Brain microvascular endothelial cell (primary cell): ENCODE measurements around the gene PACS1.

ENCODE experiments used
- DNase-seq: peaks from one replicate; pipeline ENCODE4 v3.0.0-alpha.2; 2020
- H3K27ac ChIP-seq: fragments of 250-450 bp; sonication (Bioruptor Pico); 2 replicates; pipeline ENCODE4 v1.5.1; 2020; ENCODE audit warnings: mild to moderate bottlenecking, moderate library complexity
- H3K27me3 ChIP-seq: fragments of 250-450 bp; sonication (Bioruptor Pico); replicated peaks from 2 replicates; pipeline ENCODE4 v1.5.1; 2020; ENCODE audit warnings: mild to moderate bottlenecking
- H3K36me3 ChIP-seq: fragments of 250-450 bp; sonication (Bioruptor Pico); replicated peaks from 2 replicates; pipeline ENCODE4 v1.5.1; 2020; ENCODE audit warnings: mild to moderate bottlenecking
- H3K4me3 ChIP-seq: 2 replicates; pipeline ENCODE4 v1.5.1; 2011; ENCODE audit warnings: low read depth, mild to moderate bottlenecking, control low read depth, low read length, moderate library complexity
- CTCF ChIP-seq: IDR thresholded peaks from 2 replicates; pipeline ENCODE4 v1.5.1; 2011; ENCODE audit warnings: low read depth, mild to moderate bottlenecking, moderate library complexity, low read length, control low read depth, inconsistent platforms; ENCODE audit errors: missing control alignments
- in situ Hi-C: cut with HindIII; loops from 2 replicates; pipeline ENCODE4 v1.10.0; 2017; ENCODE audit warnings: low sequenced_read_pairs, low pct_ligation_motif_present

Gene PACS1

GRCh38 chr11:66047541-66048365 lies 22.3 kb upstream of the PACS1 start:
- H3K36me3 ChIP-seq: no peaks in the 10 kb centered on the region
- no peak for TF ChIP-seq CTCF
- in situ Hi-C loops: no loop called here
- no peaks in the 10 kb centered on the region for H3K27me3 ChIP-seq
- no peak overlapping the region for H3K27ac ChIP-seq
- no peak for DNase-seq
- H3K4me3 ChIP-seq: no peak overlapping the region

- no peak within 1 kb of the TSS for H3K27ac ChIP-seq
- DNase-seq: no peak
- no peaks in the 10 kb centered on the region for H3K36me3 ChIP-seq
- no peak for TF ChIP-seq CTCF
- H3K27me3 ChIP-seq: no peaks in the 10 kb centered on the region
- no peak within 1 kb of the TSS for H3K4me3 ChIP-seq
- in situ Hi-C loops: no loop called here
Observed at GRCh38 chr11:66048547-66049323, 21.3 kb upstream of the PACS1 start, which contains the start of gene GAL3ST3. GAL3ST3 (minus strand) TSS chr11:66049161; CDS start chr11:66045415, 3,746 bp downstream.

GRCh38 chr11:66050581-66051231 lies 19.4 kb upstream of the PACS1 start:
- TF ChIP-seq CTCF: peak; percentile 21
- Histone ChIP-seq H3K36me3 (peaks cover 19% of the 10 kb centered on the region), H3K27me3 (no peaks in the 10 kb centered on the region), H3K4me3 (no peak overlapping the region), H3K27ac (no peak overlapping the region)
- in situ Hi-C loops: no loop called here
- no peak for DNase-seq

- peak overlapping the region; percentile 71 for H3K27ac ChIP-seq
- DNase-seq: no peak
- no peak for TF ChIP-seq CTCF
- H3K27me3 ChIP-seq: no peaks in the 10 kb centered on the region
- in situ Hi-C loops: no loop called here
- peaks cover 24% of the 10 kb centered on the region for H3K36me3 ChIP-seq
- H3K4me3 ChIP-seq: peak overlapping the region; percentile 94
Observed at GRCh38 chr11:66051371-66051765, 18.7 kb upstream of the PACS1 start.

GRCh38 chr11:66051766-66052663 lies 18.1 kb upstream of the PACS1 start, which contains the start of gene SF3B2:
SF3B2 (plus strand) TSS chr11:66052364; CDS start chr11:66052385, 21 bp downstream.
- Histone ChIP-seq H3K4me3 (peak within 1 kb of the TSS; percentile 94), H3K36me3 (peaks cover 30% of the 10 kb centered on the region), H3K27ac (peak within 1 kb of the TSS; percentile 71), H3K27me3 (no peaks in the 10 kb centered on the region)
- TF ChIP-seq CTCF: no peak
- in situ Hi-C loops: no loop called here
- peak; percentile 97 for DNase-seq
